Panc1 (cell line): Measurements from ENCODE around the gene SGK1.

Experiments used
- CTCF ChIP-seq: fragments of 450-650 bp; IDR thresholded peaks from 2 replicates; pipeline ENCODE4 v1.5.1; 2017; ENCODE audit warnings: mild to moderate bottlenecking
- POLR2AphosphoS5 ChIP-seq: IDR thresholded peaks from 2 replicates; pipeline ENCODE4 v1.6.1; 2012; ENCODE audit warnings: mild to moderate bottlenecking, low read depth, low read length, moderate library complexity
- SIN3A ChIP-seq: IDR thresholded peaks from 2 replicates; pipeline ENCODE4 v1.6.1; 2012; ENCODE audit warnings: low read depth, mild to moderate bottlenecking, low read length, moderate library complexity, borderline replicate concordance; ENCODE audit not compliant: insufficient read depth
- TCF7L2 ChIP-seq: IDR thresholded peaks from 2 replicates; pipeline ENCODE4 v1.6.1; 2011; ENCODE audit warnings: mild to moderate bottlenecking, low read depth, low read length, inconsistent platforms
- TF ChIP-seq, protein P1 (sequence below), 2 experiments: IDR thresholded peaks; 2 replicates each; pipeline ENCODE4 v1.6.1; 2011 to 2012; ENCODE audit warnings: low read depth in 2 of 2, control low read depth in 1 of 2, low read length in 1 of 2, mild to moderate bottlenecking in 1 of 2, moderate library complexity in 1 of 2; ENCODE audit not compliant: insufficient read depth in 1 of 2

DNA sequence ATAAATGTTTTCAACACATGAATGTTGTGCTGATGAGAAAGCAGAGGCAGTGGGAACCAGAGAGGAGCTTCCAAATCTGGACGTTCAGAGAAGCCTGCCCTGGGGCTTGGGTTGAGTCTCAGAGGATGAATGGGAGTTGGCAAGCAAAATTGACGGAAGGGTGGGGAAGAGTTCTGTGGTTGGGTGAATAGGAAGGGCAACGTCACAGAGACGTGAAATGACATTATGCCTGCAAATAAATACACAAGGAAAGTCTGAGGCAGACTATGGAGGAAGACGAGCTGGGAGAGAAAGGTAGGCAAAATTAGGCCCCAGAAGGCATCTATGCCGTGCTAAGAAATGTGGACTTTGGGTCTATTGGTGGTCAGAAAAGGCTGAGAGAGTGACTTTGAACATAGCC is 25.2 kb upstream of the SGK1 start:
- no peak for TF ChIP-seq CTCF
- TF ChIP-seq POLR2AphosphoS5: no peak
- TF ChIP-seq SIN3A: no peak
- TF ChIP-seq TCF7L2: no peak
- TF ChIP-seq, protein P1, sequence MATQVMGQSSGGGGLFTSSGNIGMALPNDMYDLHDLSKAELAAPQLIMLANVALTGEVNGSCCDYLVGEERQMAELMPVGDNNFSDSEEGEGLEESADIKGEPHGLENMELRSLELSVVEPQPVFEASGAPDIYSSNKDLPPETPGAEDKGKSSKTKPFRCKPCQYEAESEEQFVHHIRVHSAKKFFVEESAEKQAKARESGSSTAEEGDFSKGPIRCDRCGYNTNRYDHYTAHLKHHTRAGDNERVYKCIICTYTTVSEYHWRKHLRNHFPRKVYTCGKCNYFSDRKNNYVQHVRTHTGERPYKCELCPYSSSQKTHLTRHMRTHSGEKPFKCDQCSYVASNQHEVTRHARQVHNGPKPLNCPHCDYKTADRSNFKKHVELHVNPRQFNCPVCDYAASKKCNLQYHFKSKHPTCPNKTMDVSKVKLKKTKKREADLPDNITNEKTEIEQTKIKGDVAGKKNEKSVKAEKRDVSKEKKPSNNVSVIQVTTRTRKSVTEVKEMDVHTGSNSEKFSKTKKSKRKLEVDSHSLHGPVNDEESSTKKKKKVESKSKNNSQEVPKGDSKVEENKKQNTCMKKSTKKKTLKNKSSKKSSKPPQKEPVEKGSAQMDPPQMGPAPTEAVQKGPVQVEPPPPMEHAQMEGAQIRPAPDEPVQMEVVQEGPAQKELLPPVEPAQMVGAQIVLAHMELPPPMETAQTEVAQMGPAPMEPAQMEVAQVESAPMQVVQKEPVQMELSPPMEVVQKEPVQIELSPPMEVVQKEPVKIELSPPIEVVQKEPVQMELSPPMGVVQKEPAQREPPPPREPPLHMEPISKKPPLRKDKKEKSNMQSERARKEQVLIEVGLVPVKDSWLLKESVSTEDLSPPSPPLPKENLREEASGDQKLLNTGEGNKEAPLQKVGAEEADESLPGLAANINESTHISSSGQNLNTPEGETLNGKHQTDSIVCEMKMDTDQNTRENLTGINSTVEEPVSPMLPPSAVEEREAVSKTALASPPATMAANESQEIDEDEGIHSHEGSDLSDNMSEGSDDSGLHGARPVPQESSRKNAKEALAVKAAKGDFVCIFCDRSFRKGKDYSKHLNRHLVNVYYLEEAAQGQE (IDR thresholded peaks at IDR 0.05; ENCODE audit: insufficient read depth in 1 of 2, low read depth in 2 of 2, low read length in 1 of 2): no peak
